Measurements from ENCODE around the gene NDUFB5. TPM values are rescaled to one million over a fixed set of nuclear protein-coding genes. Genes with fewer than 3 reads are reported as not detected.

The NDUFB5 gene
- total RNA-seq, 1 donor from 2014 or later = 82.8 TPM

- TF ChIP-seq, protein P1, sequence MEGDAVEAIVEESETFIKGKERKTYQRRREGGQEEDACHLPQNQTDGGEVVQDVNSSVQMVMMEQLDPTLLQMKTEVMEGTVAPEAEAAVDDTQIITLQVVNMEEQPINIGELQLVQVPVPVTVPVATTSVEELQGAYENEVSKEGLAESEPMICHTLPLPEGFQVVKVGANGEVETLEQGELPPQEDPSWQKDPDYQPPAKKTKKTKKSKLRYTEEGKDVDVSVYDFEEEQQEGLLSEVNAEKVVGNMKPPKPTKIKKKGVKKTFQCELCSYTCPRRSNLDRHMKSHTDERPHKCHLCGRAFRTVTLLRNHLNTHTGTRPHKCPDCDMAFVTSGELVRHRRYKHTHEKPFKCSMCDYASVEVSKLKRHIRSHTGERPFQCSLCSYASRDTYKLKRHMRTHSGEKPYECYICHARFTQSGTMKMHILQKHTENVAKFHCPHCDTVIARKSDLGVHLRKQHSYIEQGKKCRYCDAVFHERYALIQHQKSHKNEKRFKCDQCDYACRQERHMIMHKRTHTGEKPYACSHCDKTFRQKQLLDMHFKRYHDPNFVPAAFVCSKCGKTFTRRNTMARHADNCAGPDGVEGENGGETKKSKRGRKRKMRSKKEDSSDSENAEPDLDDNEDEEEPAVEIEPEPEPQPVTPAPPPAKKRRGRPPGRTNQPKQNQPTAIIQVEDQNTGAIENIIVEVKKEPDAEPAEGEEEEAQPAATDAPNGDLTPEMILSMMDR (IDR thresholded peaks at IDR 0.05; ENCODE audit: unreplicated experiment) = no peak
- no peak overlapping the region for H3K4me3 Mint-ChIP-seq (ENCODE audit: low read depth)
- peaks cover 2% of the 10 kb centered on the region for H3K36me3 Mint-ChIP-seq (ENCODE audit: insufficient read depth)
- no peak for DNase-seq (ENCODE audit: low spot score, unreplicated experiment)
- peaks cover 5% of the 10 kb centered on the region for H3K4me1 Mint-ChIP-seq (ENCODE audit: low read depth)
- H3K27ac Mint-ChIP-seq = no peak overlapping the region
- no peaks in the 10 kb centered on the region for H3K9me3 Mint-ChIP-seq (ENCODE audit: low read depth)
- no peaks in the 10 kb centered on the region for H3K27me3 Mint-ChIP-seq
Measured at GRCh38 chr3:179660872-179661271, 56.3 kb downstream of the NDUFB5 start.

GRCh38 chr3:179661777-179662176 is 57.2 kb downstream of the NDUFB5 start:
- peaks cover 2% of the 10 kb centered on the region for H3K36me3 Mint-ChIP-seq (ENCODE audit: insufficient read depth)
- H3K4me3 Mint-ChIP-seq (ENCODE audit: low read depth) = no peak overlapping the region
- no peaks in the 10 kb centered on the region for H3K9me3 Mint-ChIP-seq (ENCODE audit: low read depth)
- DNase-seq (ENCODE audit: low spot score, unreplicated experiment) = no peak
- peaks cover 6% of the 10 kb centered on the region for H3K4me1 Mint-ChIP-seq (ENCODE audit: low read depth)
- no peaks in the 10 kb centered on the region for H3K27me3 Mint-ChIP-seq
- TF ChIP-seq, protein P1 (IDR thresholded peaks at IDR 0.05; ENCODE audit: unreplicated experiment) = no peak
- H3K27ac Mint-ChIP-seq = no peak overlapping the region

DNA sequence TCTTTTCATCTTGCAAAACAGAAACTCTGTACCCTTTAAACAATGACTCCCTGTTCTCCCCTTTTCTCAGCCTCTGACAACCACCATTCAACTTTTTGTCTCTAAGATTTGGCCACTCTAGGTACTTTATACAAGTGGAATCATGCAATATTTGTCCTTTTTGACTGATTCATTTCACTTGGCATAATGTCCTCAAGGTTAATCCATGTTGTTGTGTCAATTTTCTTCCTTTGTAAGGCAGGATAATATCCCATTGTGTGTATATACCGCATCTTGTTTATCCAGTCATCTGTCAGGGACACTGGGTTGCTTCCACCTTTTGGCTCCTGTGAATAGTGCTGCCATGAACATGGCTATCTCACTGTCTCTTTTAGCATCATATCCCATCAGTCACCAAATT is 58.5 kb downstream of the NDUFB5 start:
- no peak overlapping the region for H3K27ac Mint-ChIP-seq
- H3K27me3 Mint-ChIP-seq = no peaks in the 10 kb centered on the region
- no peaks in the 10 kb centered on the region for H3K36me3 Mint-ChIP-seq (ENCODE audit: insufficient read depth)
- TF ChIP-seq, protein P1 (IDR thresholded peaks at IDR 0.05; ENCODE audit: unreplicated experiment) = no peak
- no peak for DNase-seq (ENCODE audit: low spot score, unreplicated experiment)
- no peaks in the 10 kb centered on the region for H3K9me3 Mint-ChIP-seq (ENCODE audit: low read depth)
- H3K4me1 Mint-ChIP-seq (ENCODE audit: low read depth) = peaks cover 7% of the 10 kb centered on the region
- no peak overlapping the region for H3K4me3 Mint-ChIP-seq (ENCODE audit: low read depth)

DNA sequence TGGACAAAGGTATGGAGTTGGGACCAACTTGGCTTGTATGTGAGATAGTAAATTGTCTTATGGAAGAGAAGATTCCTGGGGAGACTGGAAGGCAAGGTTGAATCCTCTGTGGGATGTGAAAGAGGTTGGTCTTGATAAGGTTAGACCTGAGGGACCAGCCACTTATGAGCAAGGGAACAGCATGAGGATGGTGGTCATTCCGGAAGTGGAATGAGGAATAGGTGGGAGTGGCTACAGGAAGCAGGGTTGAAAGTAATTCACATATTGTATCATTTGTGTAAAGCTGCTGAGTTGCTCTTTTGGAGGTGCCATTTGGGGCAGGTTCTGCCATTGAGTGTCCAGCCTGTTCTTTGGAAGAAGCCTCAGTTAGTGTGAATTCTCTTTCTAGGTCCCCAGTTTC is 61.4 kb downstream of the NDUFB5 start:
- no peak overlapping the region for H3K27ac Mint-ChIP-seq
- H3K4me3 Mint-ChIP-seq (ENCODE audit: low read depth) = no peak overlapping the region
- no peaks in the 10 kb centered on the region for H3K27me3 Mint-ChIP-seq
- TF ChIP-seq, protein P1 (IDR thresholded peaks at IDR 0.05; ENCODE audit: unreplicated experiment) = no peak
- H3K9me3 Mint-ChIP-seq (ENCODE audit: low read depth) = no peaks in the 10 kb centered on the region
- H3K4me1 Mint-ChIP-seq (ENCODE audit: low read depth) = peaks cover 5% of the 10 kb centered on the region
- DNase-seq (ENCODE audit: low spot score, unreplicated experiment) = no peak
- H3K36me3 Mint-ChIP-seq (ENCODE audit: insufficient read depth) = no peaks in the 10 kb centered on the region

DNA sequence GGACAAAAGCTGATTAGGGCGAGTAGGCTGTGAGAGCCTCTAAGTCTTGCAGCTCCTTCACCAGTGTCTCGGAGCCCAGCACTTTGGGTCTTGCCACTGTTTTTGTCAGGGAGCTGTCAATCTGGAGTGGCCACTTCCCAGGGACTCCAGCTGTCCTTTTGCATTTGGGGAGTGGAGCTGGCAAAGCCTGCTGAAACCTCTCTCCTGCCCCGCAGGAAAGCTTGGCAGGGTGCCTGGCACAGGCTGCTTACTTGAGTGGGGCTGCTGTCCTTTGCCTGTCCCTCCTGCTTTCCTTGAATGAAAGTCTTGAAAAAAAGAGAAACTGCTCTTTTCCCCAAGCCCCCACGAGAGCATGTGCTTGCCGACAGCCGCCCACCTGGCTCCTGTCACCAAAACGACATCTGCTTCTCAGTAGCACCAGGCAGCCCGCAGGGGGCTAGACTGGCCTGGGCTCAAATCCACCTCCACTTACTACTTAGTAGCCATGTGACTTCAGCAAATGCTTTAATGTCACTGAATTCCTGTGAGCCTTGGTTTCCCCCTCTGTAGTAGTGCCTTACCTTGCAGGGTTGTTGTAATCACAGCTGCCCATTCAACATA is 61.9 kb downstream of the NDUFB5 start:
- H3K4me3 Mint-ChIP-seq (ENCODE audit: low read depth) = no peak overlapping the region
- DNase-seq (ENCODE audit: low spot score, unreplicated experiment) = no peak
- H3K36me3 Mint-ChIP-seq (ENCODE audit: insufficient read depth) = no peaks in the 10 kb centered on the region
- peaks cover 5% of the 10 kb centered on the region for H3K4me1 Mint-ChIP-seq (ENCODE audit: low read depth)
- no peak overlapping the region for H3K27ac Mint-ChIP-seq
- H3K9me3 Mint-ChIP-seq (ENCODE audit: low read depth) = no peaks in the 10 kb centered on the region
- TF ChIP-seq, protein P1 (IDR thresholded peaks at IDR 0.05; ENCODE audit: unreplicated experiment) = no peak
- H3K27me3 Mint-ChIP-seq = no peaks in the 10 kb centered on the region
